BLaER1 treated with 17β-estradiol and CSF1 and Interleukin-3, amounts not matched to agents 10 nM and 100 nM (cell line): Measurements from ENCODE around the gene TMEM163.
"Not testable (repeated sequence)": the region's sequence is repeated elsewhere in the genome, so short reads cannot be mapped to it uniquely, and the experiment has no call there.

Experiments
- H3K27ac ChIP-seq, 11 experiments: shearing (Covaris generic); formaldehyde crosslinking; 2 replicates each; pipeline ENCODE4 v1.8.1; 2022
- H3K27me3 ChIP-seq, 11 experiments: shearing (Covaris generic); formaldehyde crosslinking; 2 replicates each; pipeline ENCODE4 v1.8.1; 2022
- H3K36me3 ChIP-seq, 11 experiments: shearing (Covaris generic); formaldehyde crosslinking; 2 replicates each; pipeline ENCODE4 v1.8.1; 2022
- H3K4me1 ChIP-seq, 10 experiments: shearing (Covaris generic); formaldehyde crosslinking; 2 replicates each; pipeline ENCODE4 v1.8.1; 2022
- H3K4me2 ChIP-seq, 11 experiments: shearing (Covaris generic); formaldehyde crosslinking; 2 replicates each; pipeline ENCODE4 v1.8.1; 2022
- H3K4me3 ChIP-seq, 10 experiments: shearing (Covaris generic); formaldehyde crosslinking; 2 replicates each; pipeline ENCODE4 v1.8.1; 2022
- H3K9ac ChIP-seq, 11 experiments: shearing (Covaris generic); formaldehyde crosslinking; 2 replicates each; pipeline ENCODE4 v1.8.1; 2022
- H3K9me3 ChIP-seq, 11 experiments: shearing (Covaris generic); formaldehyde crosslinking; replicated peaks in 1 of 11; 2 replicates each; pipeline ENCODE4 v1.8.1; 2022
- H4K20me1 ChIP-seq, 11 experiments: shearing (Covaris generic); formaldehyde crosslinking; 2 replicates each; pipeline ENCODE4 v1.8.1; 2022
- Cebpa-rat ChIP-seq, 11 experiments: shearing (Covaris generic); IDR thresholded peaks; 2 replicates each; pipeline ENCODE4 v1.8.1; 2022

The TMEM163 gene

DNA sequence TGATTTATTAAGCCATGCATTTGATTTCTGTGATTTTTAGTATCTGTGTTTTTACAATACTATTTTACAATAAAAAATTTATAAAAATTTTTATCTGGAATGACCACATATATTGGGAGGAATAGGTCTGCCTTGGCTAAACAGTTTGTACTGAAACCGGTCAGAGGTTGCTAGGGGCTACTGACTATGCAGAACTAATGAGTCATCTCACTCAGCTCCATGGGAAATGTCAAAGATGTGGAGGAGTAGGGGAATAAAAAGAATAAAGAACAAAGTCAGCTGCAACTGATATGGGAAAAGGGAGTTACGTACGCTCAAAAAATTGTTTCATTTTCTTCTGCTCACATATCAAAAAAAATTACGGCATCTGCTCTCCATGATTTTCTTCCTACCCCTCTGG is 8.6 kb upstream of the TMEM163 start:
- no peak overlapping the region for H3K9ac ChIP-seq
- no peak overlapping the region for H3K27ac ChIP-seq
- H3K4me2 ChIP-seq = no peak overlapping the region
- no peak overlapping the region for H3K4me3 ChIP-seq
- peaks cover 0 to 5% (median 2%) of the 10 kb centered on the region in 11 experiments; a peak in 5 of 22 replicates for H3K27me3 ChIP-seq
- H3K36me3 ChIP-seq = no peaks in the 10 kb centered on the region
- H3K4me1 ChIP-seq = no peaks in the 10 kb centered on the region
- no peak for TF ChIP-seq Cebpa-rat (IDR thresholded peaks at IDR 0.05)
- H4K20me1 ChIP-seq = no peaks in the 10 kb centered on the region
- peaks cover 0 to 4% (median 0%) of the 10 kb centered on the region in 11 experiments; a peak in 3 of 22 replicates for H3K9me3 ChIP-seq

GRCh38 chr2:134726645-134727044 is 7.8 kb upstream of the TMEM163 start:
- no peak for TF ChIP-seq Cebpa-rat (IDR thresholded peaks at IDR 0.05)
- peaks cover 0 to 13% (median 9%) of the 10 kb centered on the region in 11 experiments; a peak in 19 of 22 replicates for H3K27me3 ChIP-seq

GRCh38 chr2:134725876-134726275 is 7.1 kb upstream of the TMEM163 start:
- Histone ChIP-seq H3K4me1 (no peaks in the 10 kb centered on the region), H3K4me3 (no peak overlapping the region), H3K27ac (no peak overlapping the region), H3K9me3 (no peaks in the 10 kb centered on the region), H3K36me3 (no peaks in the 10 kb centered on the region), H4K20me1 (no peaks in the 10 kb centered on the region), H3K27me3 (peaks cover 7 to 20% (median 16%) of the 10 kb centered on the region in 11 experiments), H3K9ac (no peak overlapping the region), H3K4me2 (no peak overlapping the region)
- TF ChIP-seq Cebpa-rat (IDR thresholded peaks at IDR 0.05) = no peak

More at GRCh38 chr2:134726645-134727044, 7.8 kb upstream of the TMEM163 start:
- H3K9ac ChIP-seq = no peak overlapping the region
- no peak overlapping the region for H3K4me3 ChIP-seq
- H4K20me1 ChIP-seq = no peaks in the 10 kb centered on the region
- H3K9me3 ChIP-seq = peaks cover 0 to 4% (median 0%) of the 10 kb centered on the region in 11 experiments; a peak in 3 of 22 replicates
- H3K4me1 ChIP-seq = no peaks in the 10 kb centered on the region
- H3K36me3 ChIP-seq = no peaks in the 10 kb centered on the region
- no peak overlapping the region for H3K27ac ChIP-seq
- H3K4me2 ChIP-seq = no peak overlapping the region

DNA sequence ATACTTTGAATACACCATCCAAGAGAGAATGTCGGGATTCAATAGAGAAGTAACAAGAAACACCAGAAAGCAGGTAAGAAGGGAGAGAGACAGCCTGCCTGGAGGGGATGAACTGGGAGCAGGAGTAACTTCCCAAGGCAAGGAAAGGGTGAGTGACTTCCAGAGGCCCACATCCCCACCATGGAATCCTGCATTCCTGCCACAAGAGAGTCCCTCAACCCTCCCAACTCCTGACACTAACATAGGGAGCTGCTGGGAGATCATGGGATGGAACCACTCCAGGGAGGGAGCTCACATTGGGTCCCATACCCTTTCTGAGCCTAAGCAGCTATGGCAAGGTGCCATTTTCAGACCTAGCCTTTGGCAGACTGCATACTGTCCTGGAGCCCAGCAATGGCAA is 5.5 kb upstream of the TMEM163 start:
- no peak overlapping the region for H3K4me3 ChIP-seq
- no peak overlapping the region for H3K9ac ChIP-seq
- H3K27me3 ChIP-seq = peaks cover 22 to 36% (median 31%) of the 10 kb centered on the region in 11 experiments
- no peak overlapping the region for H3K4me2 ChIP-seq
- no peak for TF ChIP-seq Cebpa-rat (IDR thresholded peaks at IDR 0.05)
- H3K36me3 ChIP-seq = no peaks in the 10 kb centered on the region
- H3K27ac ChIP-seq = no peak overlapping the region
- peaks cover 0 to 7% (median 4%) of the 10 kb centered on the region in 11 experiments; a peak in 4 of 22 replicates for H4K20me1 ChIP-seq
- peaks cover 0 to 3% (median 0%) of the 10 kb centered on the region in 10 experiments; a peak in 5 of 20 replicates for H3K4me1 ChIP-seq
- H3K9me3 ChIP-seq = 0 out of 22 replicates have a peak, but pooled peaks cover 0 to 5% (median 0%) of the 10 kb centered on the region in 11 experiments

DNA sequence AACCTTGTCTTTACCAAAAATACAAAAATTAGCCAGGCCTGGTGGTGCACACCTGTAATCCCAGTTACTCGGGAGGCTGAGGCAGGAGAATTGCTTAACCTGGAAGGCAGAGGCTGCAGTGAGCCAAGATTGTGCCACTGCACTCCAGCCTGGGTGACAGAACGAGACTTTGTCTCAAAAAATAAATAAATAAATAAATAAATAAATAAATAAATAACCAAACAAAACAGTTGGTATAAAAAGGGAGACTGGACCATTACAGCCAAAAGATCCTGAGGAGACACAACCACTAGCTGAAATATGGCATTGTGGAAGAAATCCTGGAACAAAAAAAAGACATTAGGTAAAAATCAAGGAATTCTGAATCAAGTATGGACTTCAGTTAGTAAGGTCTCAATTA is 4.9 kb upstream of the TMEM163 start:
- H3K4me3 ChIP-seq, H3K9me3 ChIP-seq, H3K4me1 ChIP-seq, H3K4me2 ChIP-seq, H3K27ac ChIP-seq, H3K9ac ChIP-seq, H3K36me3 ChIP-seq: not testable (repeated sequence)
- H3K27me3 ChIP-seq = peaks cover 28 to 42% (median 37%) of the 10 kb centered on the region in 11 experiments
- peaks cover 0 to 11% (median 7%) of the 10 kb centered on the region in 11 experiments; a peak in 5 of 22 replicates for H4K20me1 ChIP-seq

DNA sequence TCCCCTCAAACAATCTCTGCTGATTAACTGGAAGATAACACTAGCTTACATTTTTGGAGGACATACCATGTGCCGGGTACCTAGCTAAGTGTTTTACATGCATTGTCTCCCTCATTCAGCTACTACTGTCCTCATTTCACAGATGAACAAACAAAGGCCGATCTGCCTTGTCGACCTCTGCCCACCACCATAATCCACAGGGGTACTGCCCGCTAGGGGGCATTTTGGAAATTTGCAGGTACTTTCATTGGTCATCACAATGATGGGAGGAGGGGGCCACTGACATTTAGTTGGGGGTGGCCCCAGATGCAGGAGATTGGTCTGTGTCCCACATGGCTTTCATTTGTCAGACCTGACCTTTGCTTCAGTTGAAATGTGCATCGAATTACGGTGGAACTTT is 3.9 kb upstream of the TMEM163 start:
- Histone ChIP-seq H3K27me3 (peaks cover 38 to 52% (median 47%) of the 10 kb centered on the region in 11 experiments), H3K27ac (no peak overlapping the region), H3K4me2 (no peak overlapping the region), H4K20me1 (peaks cover 0 to 21% (median 16%) of the 10 kb centered on the region in 11 experiments; a peak in 15 of 22 replicates), H3K36me3 (no peaks in the 10 kb centered on the region), H3K9me3 (0 out of 22 replicates have a peak, but pooled peaks cover 0 to 5% (median 0%) of the 10 kb centered on the region in 11 experiments), H3K9ac (no peak overlapping the region), H3K4me3 (no peak overlapping the region), H3K4me1 (peaks cover 8 to 17% (median 11%) of the 10 kb centered on the region in 10 experiments; a peak in 14 of 20 replicates)
- no peak for TF ChIP-seq Cebpa-rat (IDR thresholded peaks at IDR 0.05)

DNA sequence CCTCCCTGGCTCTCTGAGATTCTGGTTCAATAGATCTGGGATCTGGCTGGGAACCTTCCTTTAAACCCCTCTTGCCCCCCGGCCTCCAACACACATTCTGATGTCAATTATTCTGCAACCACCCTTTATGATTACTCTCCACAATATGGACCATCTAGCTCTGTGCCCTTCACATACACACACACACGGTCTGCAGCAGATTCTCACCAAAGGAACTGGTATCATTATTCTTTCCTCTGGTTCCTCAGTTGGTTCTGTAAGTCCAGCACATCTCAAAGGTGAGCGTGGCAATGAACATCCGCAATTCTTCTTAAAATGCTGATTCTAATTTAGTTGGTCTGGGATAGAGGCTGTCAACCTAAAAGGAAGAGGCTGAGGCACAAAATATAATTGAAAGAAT is 2.8 kb upstream of the TMEM163 start:
- H3K27me3 ChIP-seq = peaks cover 50 to 63% (median 59%) of the 10 kb centered on the region in 11 experiments
- H3K9me3 ChIP-seq = 0 out of 22 replicates have a peak, but pooled peaks cover 0 to 5% (median 0%) of the 10 kb centered on the region in 11 experiments

DNA sequence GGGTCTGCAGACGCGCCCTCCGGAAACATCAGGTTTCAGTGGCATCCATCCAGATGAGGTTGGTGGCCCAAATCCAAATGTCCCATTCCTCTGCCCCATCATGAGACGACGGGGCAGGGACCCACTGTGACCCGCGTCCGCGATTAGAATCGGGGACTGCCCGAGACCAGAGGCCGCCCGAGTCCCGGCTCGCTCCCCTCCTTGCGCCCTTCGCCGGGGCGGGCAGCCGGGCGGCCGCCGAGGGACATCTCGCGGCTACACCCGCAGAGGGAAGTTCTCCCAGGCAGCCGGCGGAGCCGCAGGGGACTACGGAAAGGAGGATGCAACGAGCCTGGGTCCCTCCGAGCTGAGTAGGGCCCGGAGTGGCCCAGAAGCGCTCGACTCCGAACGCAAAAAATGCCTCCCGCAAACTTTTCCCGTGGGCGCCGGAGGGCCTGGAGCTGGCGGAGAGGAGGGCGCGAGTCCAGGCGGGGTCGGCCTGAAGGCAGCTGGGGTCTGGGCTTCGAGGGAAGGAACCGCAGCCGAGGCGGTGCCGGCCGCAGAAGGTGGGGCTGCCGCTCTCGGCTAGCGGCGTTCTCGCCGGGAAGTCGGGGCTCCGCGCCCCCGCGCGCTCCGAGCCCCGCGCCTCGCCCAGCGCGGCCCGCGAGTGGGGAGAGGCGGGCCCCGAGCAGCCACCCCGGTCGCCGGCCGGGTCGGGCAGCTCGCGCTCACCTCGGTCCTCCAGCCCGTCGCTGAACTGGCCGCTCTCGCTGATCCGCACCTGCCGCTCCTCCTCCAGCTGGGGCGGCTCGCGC is 580 bp downstream of the TMEM163 start:
- Histone ChIP-seq H3K4me1 (peaks cover 8 to 30% (median 18%) of the 10 kb centered on the region in 10 experiments; a peak in 17 of 20 replicates), H3K9me3 (0 out of 22 replicates have a peak, but pooled peaks cover 0 to 5% (median 0%) of the 10 kb centered on the region in 11 experiments), H3K4me3 (peak overlapping the region; percentile 55 to 73 (median 64)), H3K27me3 (peaks cover 78 to 97% (median 92%) of the 10 kb centered on the region in 11 experiments), H3K27ac (peak overlapping the region in 3 of 11 experiments; percentile 3 to 42 (median 31); a peak in 2 of 22 replicates), H3K36me3 (no peaks in the 10 kb centered on the region), H3K4me2 (peak overlapping the region; percentile 96 to 99 (median 98)), H4K20me1 (peaks cover 0 to 33% (median 20%) of the 10 kb centered on the region in 11 experiments; a peak in 15 of 22 replicates), H3K9ac (peak overlapping the region in 10 of 11 experiments; percentile 4 to 77 (median 54); a peak in 16 of 22 replicates)
- no peak for TF ChIP-seq Cebpa-rat (IDR thresholded peaks at IDR 0.05)

More for the DNA sequence above, 2.8 kb upstream of the TMEM163 start:
- no peak overlapping the region for H3K9ac ChIP-seq
- H3K27ac ChIP-seq = no peak overlapping the region
- no peaks in the 10 kb centered on the region for H3K36me3 ChIP-seq
- H3K4me2 ChIP-seq = no peak overlapping the region
- no peak overlapping the region for H3K4me3 ChIP-seq
- peaks cover 0 to 30% (median 20%) of the 10 kb centered on the region in 11 experiments; a peak in 15 of 22 replicates for H4K20me1 ChIP-seq
- TF ChIP-seq Cebpa-rat (IDR thresholded peaks at IDR 0.05) = no peak
- H3K4me1 ChIP-seq = peaks cover 8 to 18% (median 12%) of the 10 kb centered on the region in 10 experiments; a peak in 14 of 20 replicates
